ENCODE measurements around the gene BOD1. TPM values are rescaled to one million over a fixed set of nuclear protein-coding genes. Genes with fewer than 3 reads are reported as not detected.

Gene BOD1
- total RNA-seq, 2 donors from 2014 or later: 21.8 TPM

GRCh38 chr5:173630724-173631365, 14.4 kb upstream of the BOD1 start:
- DNase-seq (no peak), ATAC-seq (no peak)
- peaks cover 33% of the 10 kb centered on the region for H3K27me3 Mint-ChIP-seq
- H3K27ac Mint-ChIP-seq: no peak overlapping the region
- H3K4me1 Mint-ChIP-seq: peaks cover 2% of the 10 kb centered on the region
- H3K4me3 Mint-ChIP-seq: no peak overlapping the region
- no peaks in the 10 kb centered on the region for H3K9me3 ChIP-seq (ENCODE audit: control insufficient read depth, low read length, poor library complexity, severe bottlenecking)
- peaks cover 3% of the 10 kb centered on the region for H3K36me3 Mint-ChIP-seq (ENCODE audit: low read depth)

GRCh38 chr5:173629628-173630027, 13.2 kb upstream of the BOD1 start:
- no peaks in the 10 kb centered on the region for H3K9me3 ChIP-seq (ENCODE audit: control insufficient read depth, low read length, poor library complexity, severe bottlenecking)
- no peak overlapping the region for H3K4me3 Mint-ChIP-seq
- ATAC-seq (no peak), DNase-seq (no peak)
- H3K4me1 Mint-ChIP-seq: peaks cover 2% of the 10 kb centered on the region
- peaks cover 31% of the 10 kb centered on the region for H3K27me3 Mint-ChIP-seq
- peaks cover under 1% of the 10 kb centered on the region for H3K36me3 Mint-ChIP-seq (ENCODE audit: low read depth)
- H3K27ac Mint-ChIP-seq: no peak overlapping the region

- no peak for ATAC-seq
- DNase-seq: no peak
- no peak overlapping the region for H3K27ac Mint-ChIP-seq
- H3K4me3 Mint-ChIP-seq: no peak overlapping the region
- no peaks in the 10 kb centered on the region for H3K9me3 ChIP-seq (ENCODE audit: control insufficient read depth, low read length, poor library complexity, severe bottlenecking)
- peaks cover 35% of the 10 kb centered on the region for H3K27me3 Mint-ChIP-seq
- H3K4me1 Mint-ChIP-seq: peaks cover 2% of the 10 kb centered on the region
- no peaks in the 10 kb centered on the region for H3K36me3 Mint-ChIP-seq (ENCODE audit: low read depth)
Measured at GRCh38 chr5:173628501-173628900, 12.1 kb upstream of the BOD1 start.

- DNase-seq (no peak), ATAC-seq (no peak)
- Mint-ChIP-seq H3K36me3 (ENCODE audit: low read depth) (no peaks in the 10 kb centered on the region), H3K27ac (no peak overlapping the region), H3K4me1 (peaks cover 2% of the 10 kb centered on the region), H3K27me3 (peaks cover 37% of the 10 kb centered on the region), H3K4me3 (no peak overlapping the region)
- no peaks in the 10 kb centered on the region for H3K9me3 ChIP-seq (ENCODE audit: control insufficient read depth, low read length, poor library complexity, severe bottlenecking)
Measured at GRCh38 chr5:173627860-173628392, 11.5 kb upstream of the BOD1 start.

DNA sequence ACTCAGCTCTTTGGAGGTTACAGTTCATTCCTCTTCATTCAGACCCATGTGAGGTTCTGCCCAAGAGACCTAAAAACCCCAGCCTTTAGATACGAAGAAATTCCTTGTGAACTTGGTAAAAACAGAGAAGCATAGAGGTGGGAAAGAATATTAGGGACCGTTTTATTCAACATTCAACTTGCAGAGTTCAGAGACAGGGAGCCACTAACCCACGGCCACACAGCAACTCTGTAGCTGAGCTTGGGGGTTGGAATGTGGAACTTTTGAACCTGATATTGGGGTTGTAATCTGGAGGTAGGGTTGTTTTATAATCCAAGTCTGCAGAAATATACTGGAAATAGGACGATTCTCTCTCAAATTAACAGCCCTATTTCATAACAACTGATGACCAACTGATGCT, 10.8 kb upstream of the BOD1 start:
- Mint-ChIP-seq H3K27ac (no peak overlapping the region), H3K4me1 (peaks cover 2% of the 10 kb centered on the region), H3K36me3 (ENCODE audit: low read depth) (no peaks in the 10 kb centered on the region), H3K4me3 (no peak overlapping the region), H3K27me3 (peaks cover 33% of the 10 kb centered on the region)
- no peaks in the 10 kb centered on the region for H3K9me3 ChIP-seq (ENCODE audit: control insufficient read depth, low read length, poor library complexity, severe bottlenecking)
- ATAC-seq (no peak), DNase-seq (no peak)

DNA sequence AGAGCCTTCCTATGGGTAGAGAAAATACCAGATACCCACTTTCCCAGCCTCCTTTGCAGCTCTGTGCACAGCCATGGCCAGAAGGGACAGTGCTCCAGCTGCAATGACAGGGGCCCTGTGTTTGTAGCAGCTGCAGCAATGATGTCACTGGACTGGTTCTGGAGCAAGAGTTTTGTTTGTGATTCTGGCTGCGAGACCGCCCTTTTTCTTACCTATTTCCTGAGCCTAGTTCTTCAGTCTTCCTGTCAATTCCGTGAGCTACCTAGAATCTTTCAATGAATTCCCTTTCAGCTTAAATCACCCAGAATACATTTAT, 10.0 kb upstream of the BOD1 start:
- Mint-ChIP-seq H3K4me3 (peak overlapping the region; percentile 19), H3K27me3 (peaks cover 33% of the 10 kb centered on the region), H3K36me3 (ENCODE audit: low read depth) (no peaks in the 10 kb centered on the region), H3K4me1 (peaks cover under 1% of the 10 kb centered on the region), H3K27ac (no peak overlapping the region)
- DNase-seq (no peak), ATAC-seq (no peak)
- H3K9me3 ChIP-seq (ENCODE audit: control insufficient read depth, low read length, poor library complexity, severe bottlenecking): no peaks in the 10 kb centered on the region

DNA sequence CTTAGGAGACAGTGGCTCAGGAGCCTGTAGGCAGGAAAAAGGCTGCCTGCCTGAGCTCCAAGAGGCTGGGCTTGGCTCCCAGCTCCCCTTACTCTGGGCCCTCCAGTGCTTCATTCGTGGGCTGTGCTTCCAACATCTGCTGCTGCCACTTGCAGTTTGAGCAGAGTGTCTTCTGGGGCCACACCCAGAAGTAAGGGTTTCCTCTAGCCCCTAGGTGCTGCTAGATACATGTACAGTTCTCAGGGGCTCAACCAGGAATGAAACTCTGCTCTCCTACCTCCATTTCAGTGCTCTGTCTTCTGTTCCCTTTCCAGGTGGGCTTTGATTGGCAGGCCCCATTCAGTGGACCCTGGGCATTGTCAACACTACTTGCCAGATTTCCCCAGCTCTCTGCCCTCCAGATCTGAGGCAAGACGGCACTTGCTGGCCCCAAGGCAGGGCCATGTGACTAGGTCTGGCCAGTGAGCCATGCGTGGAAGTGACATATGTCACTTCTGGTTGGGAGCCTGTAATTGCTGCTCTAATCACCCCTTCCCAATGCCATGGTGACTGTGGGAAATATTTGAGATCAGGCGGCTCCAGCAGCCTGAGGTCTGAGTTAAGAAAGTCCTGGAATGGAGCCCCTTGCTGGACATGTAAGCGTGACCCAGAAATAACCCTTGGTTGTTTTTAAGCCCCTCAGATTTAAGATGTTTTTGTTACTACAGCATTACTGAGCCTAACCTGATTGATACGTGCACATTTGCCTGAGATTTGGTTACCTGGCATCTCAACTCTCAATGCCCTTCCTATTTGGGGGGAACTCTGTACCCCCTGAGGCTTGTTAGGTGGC, 9.4 kb upstream of the BOD1 start:
- Mint-ChIP-seq H3K27ac (no peak overlapping the region), H3K27me3 (peaks cover 33% of the 10 kb centered on the region), H3K36me3 (ENCODE audit: low read depth) (no peaks in the 10 kb centered on the region), H3K4me3 (no peak overlapping the region), H3K4me1 (no peaks in the 10 kb centered on the region)
- no peaks in the 10 kb centered on the region for H3K9me3 ChIP-seq (ENCODE audit: control insufficient read depth, low read length, poor library complexity, severe bottlenecking)
- no peak for DNase-seq
- ATAC-seq: no peak

GRCh38 chr5:173625261-173625660, 8.8 kb upstream of the BOD1 start:
- no peaks in the 10 kb centered on the region for H3K4me1 Mint-ChIP-seq
- H3K27me3 Mint-ChIP-seq: peaks cover 33% of the 10 kb centered on the region
- no peaks in the 10 kb centered on the region for H3K36me3 Mint-ChIP-seq (ENCODE audit: low read depth)
- no peak overlapping the region for H3K4me3 Mint-ChIP-seq
- no peaks in the 10 kb centered on the region for H3K9me3 ChIP-seq (ENCODE audit: control insufficient read depth, low read length, poor library complexity, severe bottlenecking)
- H3K27ac Mint-ChIP-seq: no peak overlapping the region
- DNase-seq: no peak
- no peak for ATAC-seq

- Mint-ChIP-seq H3K4me3 (no peak overlapping the region), H3K27ac (no peak overlapping the region)
- no peak for ATAC-seq
Measured at GRCh38 chr5:173624282-173624681, 7.8 kb upstream of the BOD1 start.

GRCh38 chr5:173623789-173624188, 7.3 kb upstream of the BOD1 start:
- ATAC-seq (no peak), DNase-seq (no peak)
- no peak overlapping the region for H3K4me3 Mint-ChIP-seq
- peaks cover 28% of the 10 kb centered on the region for H3K27me3 Mint-ChIP-seq
- no peaks in the 10 kb centered on the region for H3K36me3 Mint-ChIP-seq (ENCODE audit: low read depth)
- H3K4me1 Mint-ChIP-seq: no peaks in the 10 kb centered on the region
- H3K9me3 ChIP-seq (ENCODE audit: control insufficient read depth, low read length, poor library complexity, severe bottlenecking): no peaks in the 10 kb centered on the region
- H3K27ac Mint-ChIP-seq: no peak overlapping the region

More at GRCh38 chr5:173624282-173624681, 7.8 kb upstream of the BOD1 start:
- peaks cover 33% of the 10 kb centered on the region for H3K27me3 Mint-ChIP-seq
- H3K9me3 ChIP-seq (ENCODE audit: control insufficient read depth, low read length, poor library complexity, severe bottlenecking): no peaks in the 10 kb centered on the region
- no peaks in the 10 kb centered on the region for H3K4me1 Mint-ChIP-seq
- H3K36me3 Mint-ChIP-seq (ENCODE audit: low read depth): no peaks in the 10 kb centered on the region
- DNase-seq: no peak

- H3K9me3 ChIP-seq (ENCODE audit: control insufficient read depth, low read length, poor library complexity, severe bottlenecking): no peaks in the 10 kb centered on the region
- H3K36me3 Mint-ChIP-seq (ENCODE audit: low read depth): no peaks in the 10 kb centered on the region
- peaks cover 27% of the 10 kb centered on the region for H3K27me3 Mint-ChIP-seq
- H3K4me3 Mint-ChIP-seq: no peak overlapping the region
- DNase-seq (no peak), ATAC-seq (no peak)
- H3K27ac Mint-ChIP-seq: no peak overlapping the region
- no peaks in the 10 kb centered on the region for H3K4me1 Mint-ChIP-seq
Measured at GRCh38 chr5:173623296-173623771, 6.9 kb upstream of the BOD1 start.

DNA sequence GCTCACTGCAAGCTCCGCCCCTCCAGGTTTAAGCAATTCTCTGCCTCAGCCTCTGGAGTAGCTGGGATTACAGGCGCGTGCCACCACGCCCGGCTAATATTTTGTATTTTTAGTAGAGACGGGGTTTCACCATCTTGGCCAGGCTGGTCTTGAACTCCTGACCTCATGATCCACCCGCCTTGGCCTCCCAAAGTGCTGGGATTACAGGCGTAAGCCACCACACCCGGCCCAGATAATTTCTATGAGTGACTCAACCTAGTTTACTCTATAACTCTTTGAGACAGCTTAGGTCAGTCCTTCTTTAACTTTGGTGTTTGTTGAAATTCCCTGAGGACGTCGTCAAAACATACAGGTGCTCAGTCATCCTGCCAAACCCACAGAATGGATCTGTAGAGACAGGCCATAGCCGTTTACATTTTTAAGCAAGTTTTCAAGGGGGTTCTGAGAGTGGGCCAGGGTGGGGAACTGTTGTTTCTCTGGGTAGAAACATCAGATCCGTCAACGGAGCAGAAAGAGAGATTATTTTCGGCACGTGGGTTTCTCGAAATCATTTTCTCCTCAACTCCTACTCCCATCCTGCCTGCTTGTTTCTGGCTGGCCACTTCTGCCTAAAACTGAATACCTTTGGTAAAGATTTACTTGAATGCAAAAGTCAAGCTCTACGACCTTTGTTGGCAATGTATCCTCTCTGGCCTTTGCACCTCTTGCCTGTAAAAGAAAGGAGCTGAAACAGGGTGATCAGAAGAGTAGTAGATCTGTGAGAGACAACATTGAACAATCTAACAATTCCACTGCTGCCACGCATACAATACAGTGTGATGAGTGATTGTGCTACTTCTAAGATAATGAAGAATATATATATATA, 6.0 kb upstream of the BOD1 start:
- no peaks in the 10 kb centered on the region for H3K36me3 Mint-ChIP-seq (ENCODE audit: low read depth)
- H3K27me3 Mint-ChIP-seq: peaks cover 20% of the 10 kb centered on the region
- H3K4me3 Mint-ChIP-seq: no peak overlapping the region
- H3K27ac Mint-ChIP-seq: peak overlapping the region; percentile 14
- no peaks in the 10 kb centered on the region for H3K9me3 ChIP-seq (ENCODE audit: control insufficient read depth, low read length, poor library complexity, severe bottlenecking)
- peaks cover 2% of the 10 kb centered on the region for H3K4me1 Mint-ChIP-seq
- DNase-seq: no peak
- no peak for ATAC-seq

DNA sequence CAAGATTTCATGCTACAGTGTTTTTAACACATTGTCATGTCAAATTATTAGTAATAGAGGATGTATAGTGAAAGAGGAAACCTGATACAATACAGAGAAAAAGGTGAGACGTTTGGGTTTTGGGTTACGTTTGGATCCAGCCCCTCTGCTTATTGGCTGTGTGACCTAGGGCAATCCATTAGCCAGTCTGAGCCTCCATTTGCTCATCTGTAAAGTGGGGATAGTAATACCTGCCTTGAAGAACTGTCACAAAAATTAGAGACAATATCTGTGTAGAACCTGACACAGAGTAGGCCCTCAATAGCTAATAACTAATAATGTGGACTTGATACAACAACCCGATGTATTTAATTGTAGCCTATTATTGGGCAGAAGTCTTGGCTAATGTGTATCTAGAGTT, 4.3 kb upstream of the BOD1 start:
- H3K4me3 Mint-ChIP-seq: no peak overlapping the region
- ATAC-seq (no peak), DNase-seq (no peak)
- H3K27ac Mint-ChIP-seq: no peak overlapping the region
- peaks cover 9% of the 10 kb centered on the region for H3K4me1 Mint-ChIP-seq
- peaks cover 11% of the 10 kb centered on the region for H3K27me3 Mint-ChIP-seq
- H3K36me3 Mint-ChIP-seq (ENCODE audit: low read depth): no peaks in the 10 kb centered on the region
- no peaks in the 10 kb centered on the region for H3K9me3 ChIP-seq (ENCODE audit: control insufficient read depth, low read length, poor library complexity, severe bottlenecking)
